Measurements from ENCODE around the gene HLA-DPA1.

HLA-DPA1 gene

GRCh38 chr6:33014841-33015634, 58.4 kb downstream of the HLA-DPA1 start:
- peak; percentile 86 for DNase-seq
